HG03442 (cell line): ENCODE results near the gene PRKCA.
"Not testable (repeated sequence)": the region's sequence is repeated elsewhere in the genome, so short reads cannot be mapped to it uniquely, and the experiment has no call there.

Experiments used
- ATAC-seq: cut with Tn5 transposase; IDR thresholded peaks from one replicate; pipeline ENCODE4 v1.9.1; 2021; ENCODE audit warnings: mild to moderate bottlenecking, moderate library complexity; ENCODE audit not compliant: unreplicated experiment

PRKCA gene

DNA sequence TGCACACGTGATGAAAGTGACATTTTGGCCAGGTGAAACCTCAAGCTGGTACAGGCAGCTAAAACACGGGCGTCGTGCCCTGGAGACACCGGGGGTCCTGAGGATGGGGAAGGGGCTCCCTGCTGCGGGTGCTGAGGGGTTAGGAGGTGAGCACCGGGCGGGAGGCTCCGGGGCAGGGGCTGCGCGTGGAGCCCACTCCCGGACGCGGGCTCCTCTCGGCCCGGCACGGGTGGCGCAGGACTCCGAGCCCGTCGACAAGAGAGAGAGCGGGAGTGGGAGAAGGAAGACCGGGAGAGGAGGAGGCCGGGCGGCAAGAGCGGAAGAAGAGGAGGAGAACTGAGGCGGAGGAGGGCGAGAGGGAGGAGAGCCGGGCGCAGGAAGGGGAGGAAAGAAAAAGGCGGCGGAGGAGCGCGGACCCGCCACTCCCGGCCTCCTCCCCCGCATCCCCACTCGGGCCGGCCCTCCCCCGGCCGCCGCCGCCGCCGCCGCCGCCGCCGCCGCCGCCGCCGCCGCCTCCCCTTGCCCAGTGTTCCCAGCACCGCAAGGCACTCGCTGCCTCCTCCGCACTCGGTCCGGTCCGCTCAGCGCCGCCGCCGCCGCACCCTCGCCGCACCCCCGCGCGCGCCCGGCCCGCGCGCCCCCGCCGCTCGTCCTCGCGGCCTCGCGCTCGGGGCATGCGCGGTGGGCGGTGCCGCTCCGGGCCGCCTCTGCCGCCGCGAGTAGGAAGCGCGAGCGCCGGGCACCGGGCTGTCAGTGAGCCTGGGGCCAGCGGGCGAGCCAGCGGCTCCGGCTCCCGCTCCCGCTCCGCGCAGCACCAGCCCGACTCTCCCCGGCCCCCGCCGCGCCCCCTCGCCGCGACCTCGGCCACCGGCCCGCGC, at the start of gene PRKCA:
TSS of gene PRKCA (plus strand) at position 750 of the 878 bp plus-strand sequence.
- ATAC-seq, result peak; percentile 74

DNA sequence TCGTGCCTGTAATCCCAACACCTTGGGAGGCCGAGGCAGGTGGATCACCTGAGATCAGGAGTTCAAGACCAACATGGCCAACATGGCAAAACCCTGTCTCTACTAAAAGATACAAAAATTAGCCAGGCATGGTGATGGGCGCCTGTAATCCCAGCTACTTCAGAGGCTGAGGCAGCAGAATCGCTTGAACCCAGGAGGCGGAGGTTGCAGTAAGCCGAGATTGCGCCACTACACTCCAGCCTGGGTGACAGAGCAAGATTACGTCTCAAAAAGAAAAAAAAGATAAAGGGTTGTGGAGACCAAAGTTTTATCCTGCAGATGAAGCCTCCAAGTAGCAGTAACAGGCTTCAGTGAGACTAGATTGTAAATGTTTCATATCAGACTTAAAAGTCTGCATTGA, 49.0 kb upstream of the PRKCA start:
- not testable (repeated sequence) for ATAC-seq

GRCh38 chr17:66255112-66255511, 47.3 kb upstream of the PRKCA start:
- ATAC-seq, result no peak

- no peak for ATAC-seq
These were observed 46.9 kb upstream of the PRKCA start for GRCh38 chr17:66255527-66255971.

- ATAC-seq, result no peak
These were observed 42.1 kb upstream of the PRKCA start for GRCh38 chr17:66260275-66260674.

DNA sequence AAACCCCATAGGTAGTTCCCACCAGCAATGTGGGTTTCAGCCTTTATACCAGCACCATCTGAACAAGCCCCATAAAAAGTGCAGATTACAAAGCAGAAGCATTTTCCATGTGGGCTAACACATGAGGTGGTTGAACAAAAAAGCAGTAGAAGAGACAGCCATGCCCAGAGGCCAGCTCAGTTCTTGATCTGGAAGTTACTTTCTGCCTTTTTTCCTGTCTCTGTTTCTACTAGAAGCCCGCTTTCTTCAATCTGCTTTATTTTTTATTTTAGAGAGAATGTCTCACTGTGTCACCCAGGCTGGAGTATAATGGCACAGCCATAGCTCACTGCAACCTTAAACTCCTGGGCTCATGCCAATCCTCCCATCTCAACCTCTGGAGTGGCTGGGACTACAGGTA, 41.7 kb upstream of the PRKCA start:
- ATAC-seq, result no peak

GRCh38 chr17:66262767-66263166, 39.6 kb upstream of the PRKCA start:
- ATAC-seq, result no peak

- ATAC-seq, result no peak
These were observed 37.7 kb upstream of the PRKCA start for GRCh38 chr17:66264696-66265095.

DNA sequence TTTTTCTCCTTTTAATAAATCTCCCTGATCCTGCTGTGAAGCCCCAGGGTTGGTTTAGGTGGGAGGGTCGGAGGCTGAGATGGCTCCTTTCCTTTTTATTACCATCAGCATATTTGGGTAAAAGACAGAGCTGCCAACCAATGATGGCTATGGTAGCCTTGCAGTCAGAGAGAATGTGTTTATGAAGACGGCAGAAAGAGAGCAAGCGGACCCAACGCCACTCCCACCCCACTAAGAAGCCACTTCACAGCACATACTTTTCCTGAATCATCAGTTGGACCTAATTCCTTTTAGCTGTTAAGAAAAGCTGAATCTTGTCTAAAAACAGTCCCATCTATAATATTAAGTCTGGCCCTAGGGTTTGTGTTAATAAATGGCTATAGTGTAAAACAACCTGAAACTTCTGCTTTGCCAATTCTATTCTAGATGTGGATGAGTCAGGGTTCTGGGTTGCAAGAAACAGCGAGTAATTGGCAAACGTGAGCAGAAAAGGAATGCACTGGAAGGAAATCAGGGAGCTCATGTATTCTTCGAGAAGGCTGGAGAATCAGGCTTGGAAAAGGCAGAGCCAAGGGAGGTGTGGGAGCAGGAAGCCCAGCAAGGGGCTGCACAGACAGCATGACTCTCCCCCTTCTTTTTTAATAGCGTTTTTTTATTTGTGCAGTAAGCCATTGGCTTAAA, 34.0 kb upstream of the PRKCA start:
- no peak for ATAC-seq

DNA sequence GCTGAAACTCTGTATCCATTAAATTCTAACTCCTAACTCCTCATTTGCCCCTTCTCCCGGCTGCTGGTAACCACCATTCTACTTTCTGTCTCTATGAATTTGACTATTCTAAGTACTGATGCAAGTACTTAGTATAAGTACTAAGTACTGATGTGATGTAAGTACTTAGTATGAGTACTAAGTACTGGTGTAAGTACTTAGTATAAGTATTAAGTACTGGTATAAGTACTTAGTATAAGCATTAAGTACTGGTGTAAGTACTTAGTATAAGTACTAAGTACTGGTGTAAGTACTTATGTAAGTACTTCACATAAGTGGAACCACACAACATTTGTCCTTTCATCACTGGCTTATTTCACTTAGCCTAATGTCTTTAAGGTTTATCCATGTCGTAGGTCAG, 32.3 kb upstream of the PRKCA start:
- no peak for ATAC-seq

GRCh38 chr17:66271512-66271911, 30.9 kb upstream of the PRKCA start:
- no peak for ATAC-seq

DNA sequence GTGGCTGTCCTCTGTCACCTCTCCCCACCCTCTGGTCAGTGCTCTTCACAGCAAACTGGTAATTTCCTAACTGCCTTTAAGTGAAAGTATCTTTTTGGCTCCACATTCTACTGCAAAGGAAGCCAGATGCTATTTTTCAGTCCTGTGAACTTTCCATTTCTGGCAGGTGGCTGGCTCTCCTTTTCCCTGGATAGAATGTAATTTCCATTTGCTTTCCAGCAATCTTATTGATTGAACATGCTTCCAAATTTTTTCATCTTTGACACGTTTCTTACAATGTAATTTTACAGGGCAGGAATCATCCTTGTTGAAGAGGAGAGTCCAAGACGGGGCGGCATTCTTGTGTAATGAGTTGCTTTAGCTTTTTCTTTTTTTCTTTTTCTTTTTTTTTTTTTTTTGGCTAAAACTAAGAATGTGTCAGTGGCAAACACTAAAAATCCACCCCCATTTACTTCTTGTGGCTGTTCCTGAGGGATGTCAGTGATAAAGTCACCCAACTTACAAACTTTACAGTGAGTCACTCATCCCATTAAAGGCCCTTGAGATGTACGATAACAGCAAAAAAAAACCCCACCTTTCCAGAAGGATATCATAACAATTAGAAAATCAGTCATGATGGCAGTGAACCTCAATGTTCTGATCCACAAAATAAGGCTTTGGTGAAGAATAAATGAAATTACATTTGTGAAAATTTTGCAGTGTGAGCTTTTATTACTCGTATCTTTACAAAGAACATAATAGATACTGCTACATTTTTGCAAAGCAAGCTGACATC, 29.4 kb upstream of the PRKCA start:
- ATAC-seq, result no peak

GRCh38 chr17:66273586-66273848, 28.9 kb upstream of the PRKCA start:
- ATAC-seq, result no peak

- no peak for ATAC-seq
These were observed 26.8 kb upstream of the PRKCA start for GRCh38 chr17:66275651-66276050.

GRCh38 chr17:66276328-66276937, 26.0 kb upstream of the PRKCA start:
- ATAC-seq, result no peak

- ATAC-seq, result no peak
These were observed 25.2 kb upstream of the PRKCA start for GRCh38 chr17:66277191-66277590.

- no peak for ATAC-seq
These were observed 20.6 kb upstream of the PRKCA start for GRCh38 chr17:66281661-66282369.

- ATAC-seq, result no peak
These were observed 19.0 kb upstream of the PRKCA start for GRCh38 chr17:66283296-66283934.

DNA sequence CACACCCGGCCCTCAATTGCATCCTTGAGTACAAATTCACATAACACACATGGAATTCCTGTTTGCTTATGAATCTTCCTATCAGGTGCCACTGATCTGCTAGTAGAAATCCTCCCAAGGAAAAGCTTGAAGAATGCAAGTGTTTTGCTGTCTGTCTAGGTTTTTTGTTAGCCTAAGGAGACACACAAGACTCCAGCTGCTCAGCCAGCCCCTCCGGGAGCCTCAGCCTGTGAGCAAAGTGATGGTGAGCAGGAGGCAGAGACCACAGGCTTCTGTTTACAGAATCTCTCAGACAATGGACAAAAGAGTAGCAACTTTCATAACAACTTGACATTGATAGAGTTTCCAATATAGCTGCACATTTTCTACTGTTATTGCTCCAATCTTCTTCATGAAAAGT, 18.4 kb upstream of the PRKCA start:
- ATAC-seq, result no peak

DNA sequence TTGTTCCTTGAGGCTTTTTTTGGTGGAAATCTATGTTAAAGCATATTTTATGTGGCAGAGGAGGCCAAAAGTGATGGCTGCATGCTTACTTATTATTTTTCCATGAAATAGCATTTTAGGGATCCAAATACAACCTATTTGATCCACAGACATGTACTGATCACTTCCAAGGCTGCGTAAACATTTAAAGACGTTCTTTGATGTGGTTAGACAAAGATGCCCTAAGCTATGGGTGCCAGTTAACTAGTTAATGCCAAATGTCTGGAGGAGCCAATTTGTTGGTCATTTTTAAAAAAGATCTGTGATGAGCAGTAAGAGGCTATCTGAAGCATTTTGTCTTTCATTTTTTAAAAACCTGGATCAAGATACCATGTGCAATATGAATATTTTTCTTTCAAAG, 17.3 kb upstream of the PRKCA start:
- ATAC-seq, result no peak
